HepG2 (cell line): ENCODE measurements around the gene UNC5CL. TPM values are rescaled to one million over a fixed set of nuclear protein-coding genes. Genes with fewer than 3 reads are reported as not detected.

Source experiments
- AFF4 ChIP-seq: sonication (generic); formaldehyde crosslinking; IDR thresholded peaks from 2 replicates; pipeline ENCODE4 v1.4.0; 2020; ENCODE audit warnings: missing genetic modification reagents
- DNMT1 ChIP-seq: sonication (generic); formaldehyde crosslinking; IDR thresholded peaks from 2 replicates; pipeline ENCODE4 v1.5.1; 2020; ENCODE audit warnings: mild to moderate bottlenecking, missing genetic modification reagents
- FOXA3 ChIP-seq: IDR thresholded peaks from 2 replicates; pipeline ENCODE4 v1.6.1; 2016; ENCODE audit warnings: missing genetic modification reagents, missing compliant biosample characterization
- GZF1 ChIP-seq: sonication (generic); formaldehyde crosslinking; IDR thresholded peaks from 2 replicates; pipeline ENCODE4 v1.5.1; 2020; ENCODE audit warnings: mild to moderate bottlenecking, missing genetic modification reagents
- KAT8 ChIP-seq: IDR thresholded peaks from 2 replicates; pipeline ENCODE4 v1.6.1; 2016; ENCODE audit warnings: missing genetic modification reagents, missing compliant biosample characterization
- NAIF1 ChIP-seq: sonication (generic); formaldehyde crosslinking; IDR thresholded peaks from 2 replicates; pipeline ENCODE4 v1.5.0; 2020; ENCODE audit warnings: mild to moderate bottlenecking, missing genetic modification reagents, borderline replicate concordance
- NKX3-1 ChIP-seq: sonication (generic); formaldehyde crosslinking; IDR thresholded peaks from 2 replicates; pipeline ENCODE4 v1.5.0; 2020; ENCODE audit warnings: missing genetic modification reagents
- PAF1 ChIP-seq: IDR thresholded peaks from 2 replicates; pipeline ENCODE4 v1.6.1; 2016; ENCODE audit warnings: missing genetic modification reagents, missing compliant biosample characterization
- PHF8 ChIP-seq: sonication (generic); formaldehyde crosslinking; IDR thresholded peaks from 2 replicates; pipeline ENCODE4 v1.5.0; 2020; ENCODE audit warnings: missing genetic modification reagents
- PRDM4 ChIP-seq: sonication (generic); formaldehyde crosslinking; IDR thresholded peaks from 2 replicates; pipeline ENCODE4 v1.9.0; 2021; ENCODE audit warnings: missing genetic modification reagents, borderline replicate concordance
- ZBTB44 ChIP-seq: sonication (generic); formaldehyde crosslinking; IDR thresholded peaks from 2 replicates; pipeline ENCODE4 v1.4.0; 2020; ENCODE audit warnings: missing genetic modification reagents
- ZNF280D ChIP-seq: sonication (generic); formaldehyde crosslinking; IDR thresholded peaks from 2 replicates; pipeline ENCODE4 v1.5.1; 2020; ENCODE audit warnings: mild to moderate bottlenecking, missing genetic modification reagents
- ZNF468 ChIP-seq: sonication (generic); formaldehyde crosslinking; IDR thresholded peaks from 2 replicates; pipeline ENCODE4 v1.8.0; 2022; ENCODE audit warnings: mild to moderate bottlenecking, moderate library complexity, missing genetic modification reagents
- ZNF576 ChIP-seq: sonication (generic); formaldehyde crosslinking; IDR thresholded peaks from 2 replicates; pipeline ENCODE4 v1.4.0; 2020; ENCODE audit warnings: mild to moderate bottlenecking, missing genetic modification reagents
- polyA plus RNA-seq, 8 experiments: library from polyadenylated mRNA; depleted of rRNA in 3 of 8; stranded (reverse) in 7 of 8; unstranded in 1 of 8; fragments of >200 nt; fragmentation: Illumina TruSeq in 4 of 8; extraction: Trizol in 4 of 8; gene quantifications; 2 replicates each; pipeline versions ENCODE4 v1.2.1 to v1.2.3, GENCODE V29; 2011 to 2016; ENCODE audit warnings: low read depth in 4 of 8, missing spikeins in 1 of 8, mixed read lengths in 1 of 8; ENCODE audit not compliant: insufficient read depth in 1 of 8
- total RNA-seq, 5 experiments: library from RNA; depleted of rRNA; stranded (reverse); fragments of >200 nt; fragmentation: Illumina TruSeq; extraction: Trizol; gene quantifications; 2 replicates each; pipeline ENCODE4 v1.2.3, GENCODE V29; 2016; ENCODE audit warnings: low read depth in 1 of 5

The UNC5CL gene
- total and polyA plus RNA-seq, 2 of the 13 experiments (the other 11 are each of a cell fraction or from before 2014, with no cell fraction given): 2.4 to 2.5 TPM

- TF ChIP-seq AFF4 (CRISPR knock-in tag) (peak; percentile 83; the same call in 1 of the 2 replicates), NAIF1 (CRISPR knock-in tag) (peak; percentile 20; the same call in 1 of the 2 replicates), PRDM4 (CRISPR knock-in tag) (no peak), NKX3-1 (CRISPR knock-in tag) (peak; percentile 92), GZF1 (CRISPR knock-in tag) (peak; percentile 72; the same call in 1 of the 2 replicates), DNMT1 (CRISPR knock-in tag) (0 out of 2 replicates have a peak, but pooled peaks have one; percentile 72), ZNF280D (peak; percentile 74), ZBTB44 (CRISPR knock-in tag) (0 out of 2 replicates have a peak, but pooled peaks have one; percentile 14), ZNF468 (CRISPR knock-in tag) (no peak), FOXA3 (CRISPR knock-in tag) (0 out of 2 replicates have a peak, but pooled peaks have one; percentile 12), PHF8 (CRISPR knock-in tag) (peak; percentile 80), KAT8 (CRISPR knock-in tag) (peak; percentile 93), ZNF576 (CRISPR knock-in tag) (0 out of 2 replicates have a peak, but pooled peaks have one; percentile 52), PAF1 (no peak)
These were observed 33.2 kb upstream of the UNC5CL start, which contains the start of gene OARD1 (continued) for GRCh38 chr6:41071923-41072835.
